Body of pancreas (tissue), 4 donors: ENCODE data around the gene TPP1.

Source experiments
- CTCF ChIP-seq, 7 experiments: fragments of 450-650 bp in 4 of 7; fragments of 200-600 bp in 3 of 7; sonication (generic) in 3 of 7; IDR thresholded peaks; one replicate each; pipeline ENCODE4 v1.5.1; 2016 to 2019; ENCODE audit warnings: antibody characterized with exemption in 7 of 7
- POLR2A ChIP-seq, 3 donors: fragments of 450-650 bp; IDR thresholded peaks; one replicate each; pipeline ENCODE4 v1.6.1; 2016; ENCODE audit warnings: antibody characterized with exemption in 3 of 3, mild to moderate bottlenecking in 2 of 3

- no peak for TF ChIP-seq CTCF (IDR thresholded peaks at IDR 0.05)
- TF ChIP-seq POLR2A (IDR thresholded peaks at IDR 0.05), result no peak
These were observed 56.1 kb downstream of the TPP1 start for GRCh38 chr11:6563121-6563619.
